Mesendoderm (in vitro differentiated cells): ENCODE data around the gene SRSF1.

Experiments
- DNase-seq: peaks from one replicate; pipeline ENCODE4 v3.0.0; 2013
- H2AK5ac ChIP-seq: 2 replicates; pipeline ENCODE4 v1.6.1; 2013; ENCODE audit warnings: low read length, inconsistent platforms
- H2BK120ac ChIP-seq: 2 replicates; pipeline ENCODE4 v1.6.1; 2013; ENCODE audit warnings: low read depth, mild to moderate bottlenecking, low read length, moderate library complexity, mixed read lengths
- H2BK15ac ChIP-seq: replicated peaks from 2 replicates; pipeline ENCODE4 v1.6.1; 2013; ENCODE audit warnings: low read depth, mild to moderate bottlenecking, moderate library complexity
- H2BK5ac ChIP-seq: 2 replicates; pipeline ENCODE4 v1.6.1; 2013; ENCODE audit warnings: low read length, inconsistent platforms
- H3K18ac ChIP-seq: 2 replicates; pipeline ENCODE4 v1.6.1; 2013; ENCODE audit warnings: mild to moderate bottlenecking, low read length, mixed read lengths
- H3K23ac ChIP-seq: one replicate; pipeline ENCODE4 v1.6.1; 2013; ENCODE audit warnings: low read length
- H3K27ac ChIP-seq: 2 replicates; pipeline ENCODE4 v1.5.1; 2013; ENCODE audit warnings: low read depth, mild to moderate bottlenecking, inconsistent platforms, low read length, moderate library complexity
- H3K27me3 ChIP-seq: 2 replicates; pipeline ENCODE4 v1.6.1; 2013; ENCODE audit warnings: low read length, control low read depth, mild to moderate bottlenecking, inconsistent platforms; ENCODE audit not compliant: insufficient read depth, poor library complexity
- H3K36me3 ChIP-seq: 2 replicates; pipeline ENCODE4 v1.6.1; 2013; ENCODE audit warnings: low read length, inconsistent platforms; ENCODE audit not compliant: control insufficient read depth, insufficient read depth
- H3K4ac ChIP-seq: one replicate; pipeline ENCODE4 v1.6.1; 2013; ENCODE audit warnings: low read depth, mild to moderate bottlenecking, low read length, moderate library complexity
- H3K4me1 ChIP-seq: 2 replicates; pipeline ENCODE4 v1.6.1; 2013; ENCODE audit warnings: low read depth, low read length, inconsistent platforms; ENCODE audit not compliant: control insufficient read depth
- H3K4me2 ChIP-seq: 2 replicates; pipeline ENCODE4 v1.6.1; 2013; ENCODE audit warnings: low read length
- H3K4me3 ChIP-seq: 2 replicates; pipeline ENCODE4 v1.5.1; 2013; ENCODE audit warnings: mild to moderate bottlenecking, low read length
- H3K56ac ChIP-seq: one replicate; pipeline ENCODE4 v1.6.1; 2013; ENCODE audit warnings: low read length
- H3K79me1 ChIP-seq: 2 replicates; pipeline ENCODE4 v1.6.1; 2013; ENCODE audit warnings: low read length, inconsistent platforms
- H3K79me2 ChIP-seq: 2 replicates; pipeline ENCODE4 v1.6.1; 2013; ENCODE audit warnings: mild to moderate bottlenecking, low read length; ENCODE audit not compliant: control insufficient read depth, insufficient read depth
- H3K9ac ChIP-seq: 2 replicates; pipeline ENCODE4 v1.6.1; 2013; ENCODE audit warnings: low read length, inconsistent platforms
- H4K5ac ChIP-seq: one replicate; pipeline ENCODE4 v1.6.1; 2013; ENCODE audit warnings: low read length
- H4K8ac ChIP-seq: one replicate; pipeline ENCODE4 v1.6.1; 2013; ENCODE audit warnings: low read depth, mild to moderate bottlenecking, control low read depth, low read length, moderate library complexity
- WGBS: extraction: QIAGEN DNeasy Blood & Tissue Kit; methylation state at CpG from one replicate; pipeline ENCODE4 v1.1.7; 2013; ENCODE audit warnings: low lambda C conversion rate, missing lambda C conversion rate; ENCODE audit not compliant: insufficient coverage; ENCODE audit errors: extremely low coverage; 5-methylcytosine and 5-hydroxymethylcytosine counted together

The SRSF1 gene

DNA sequence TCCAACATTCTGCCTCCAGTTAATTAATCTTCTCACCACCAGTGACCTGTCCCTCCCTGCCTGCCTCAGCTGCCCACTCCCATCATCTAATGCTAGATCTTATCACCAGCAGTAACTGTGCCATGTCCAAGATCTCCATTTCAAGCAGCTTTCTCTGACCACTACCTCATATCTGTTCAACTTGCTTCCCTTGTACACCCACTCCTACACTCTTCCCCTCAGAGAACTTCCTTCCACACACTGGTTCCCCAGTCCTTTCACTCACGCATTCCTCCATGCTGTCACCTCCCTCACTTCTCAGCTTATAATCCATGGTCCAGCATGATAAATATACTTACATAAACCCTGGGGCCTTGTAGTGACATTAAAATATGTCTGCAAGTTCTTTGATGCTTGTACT, 44.4 kb upstream of the SRSF1 start:
- Histone ChIP-seq H2BK5ac (no peak overlapping the region), H2BK120ac (no peak overlapping the region), H3K79me1 (no peaks in the 10 kb centered on the region), H3K27me3 (no peaks in the 10 kb centered on the region), H2AK5ac (no peak overlapping the region), H2BK15ac (no peak overlapping the region), H3K4me2 (no peak overlapping the region), H3K27ac (no peak overlapping the region), H3K18ac (no peak overlapping the region), H3K36me3 (no peaks in the 10 kb centered on the region), H3K4me3 (no peak overlapping the region), H3K79me2 (no peaks in the 10 kb centered on the region), H4K8ac (no peak overlapping the region), H3K23ac (no peak overlapping the region), H3K4me1 (peaks cover 4% of the 10 kb centered on the region), H3K4ac (no peak overlapping the region), H3K9ac (no peak overlapping the region), H3K56ac (no peak overlapping the region), H4K5ac (no peak overlapping the region)
- WGBS = no CpG with 5 or more reads among the region's 1 CpG
- no peak for DNase-seq

DNA sequence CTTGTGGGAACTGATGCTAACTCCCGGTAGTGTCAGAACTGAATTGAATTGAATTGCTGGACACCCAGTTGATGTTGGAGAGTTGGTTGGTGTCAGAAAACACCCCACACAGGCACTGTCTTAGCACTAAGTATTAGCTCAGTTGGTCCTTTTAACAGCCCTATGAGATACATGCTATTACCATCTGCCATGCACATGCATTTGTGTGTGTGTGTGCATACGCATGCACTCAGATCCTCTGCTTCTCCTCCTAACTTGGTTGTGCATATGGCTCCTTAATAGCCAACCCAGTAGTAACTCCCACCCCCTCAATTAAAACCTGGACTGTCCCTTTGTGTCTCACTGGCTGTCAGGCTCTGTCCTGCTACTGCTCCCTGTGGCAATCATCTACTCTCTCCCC, 43.9 kb upstream of the SRSF1 start:
- Histone ChIP-seq H3K4me1 (peaks cover 4% of the 10 kb centered on the region), H3K4me3 (no peak overlapping the region), H3K27me3 (no peaks in the 10 kb centered on the region), H3K27ac (no peak overlapping the region), H3K4me2 (no peak overlapping the region), H3K79me2 (no peaks in the 10 kb centered on the region), H2AK5ac (no peak overlapping the region), H2BK15ac (no peak overlapping the region), H2BK5ac (no peak overlapping the region), H2BK120ac (no peak overlapping the region), H4K8ac (no peak overlapping the region), H3K23ac (no peak overlapping the region), H4K5ac (no peak overlapping the region), H3K79me1 (no peaks in the 10 kb centered on the region), H3K56ac (no peak overlapping the region), H3K4ac (no peak overlapping the region), H3K9ac (no peak overlapping the region), H3K36me3 (no peaks in the 10 kb centered on the region), H3K18ac (no peak overlapping the region)
- DNase-seq = no peak
- WGBS = no CpG with 5 or more reads among the region's 2 CpGs

DNA sequence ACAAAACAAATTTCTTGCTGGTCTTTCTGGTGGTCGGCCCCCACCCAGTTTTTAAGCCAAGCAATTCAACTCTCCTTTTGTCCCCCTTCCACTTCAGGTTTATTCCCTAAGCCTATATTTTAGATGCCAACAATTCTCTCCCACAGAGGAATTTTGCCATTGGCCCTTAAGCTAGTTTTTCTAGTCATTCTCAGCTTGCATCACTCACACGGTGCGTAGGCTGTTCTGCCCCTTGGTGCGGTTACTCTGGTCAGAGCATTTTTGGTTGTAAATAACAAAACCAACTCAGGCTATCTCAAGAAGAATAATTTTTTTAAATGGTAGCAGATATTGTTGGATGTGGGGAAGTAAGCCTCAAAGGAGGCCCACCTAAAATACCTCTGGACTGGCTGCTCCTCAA, 42.5 kb upstream of the SRSF1 start:
- no peak overlapping the region for H2AK5ac ChIP-seq
- no peaks in the 10 kb centered on the region for H3K79me2 ChIP-seq
- no peaks in the 10 kb centered on the region for H3K79me1 ChIP-seq
- peaks cover 4% of the 10 kb centered on the region for H3K4me1 ChIP-seq
- no peak for DNase-seq
- no peak overlapping the region for H3K4me3 ChIP-seq
- no CpG with 5 or more reads among the region's 4 CpGs for WGBS
- H3K27me3 ChIP-seq = no peaks in the 10 kb centered on the region
- no peak overlapping the region for H4K5ac ChIP-seq
- no peak overlapping the region for H3K18ac ChIP-seq
- no peak overlapping the region for H3K9ac ChIP-seq
- H3K23ac ChIP-seq = no peak overlapping the region
- no peak overlapping the region for H2BK5ac ChIP-seq
- H2BK15ac ChIP-seq = no peak overlapping the region
- H3K56ac ChIP-seq = no peak overlapping the region
- H3K4me2 ChIP-seq = no peak overlapping the region
- H2BK120ac ChIP-seq = no peak overlapping the region
- H3K36me3 ChIP-seq = no peaks in the 10 kb centered on the region
- H4K8ac ChIP-seq = no peak overlapping the region
- H3K27ac ChIP-seq = no peak overlapping the region
- H3K4ac ChIP-seq = no peak overlapping the region

DNA sequence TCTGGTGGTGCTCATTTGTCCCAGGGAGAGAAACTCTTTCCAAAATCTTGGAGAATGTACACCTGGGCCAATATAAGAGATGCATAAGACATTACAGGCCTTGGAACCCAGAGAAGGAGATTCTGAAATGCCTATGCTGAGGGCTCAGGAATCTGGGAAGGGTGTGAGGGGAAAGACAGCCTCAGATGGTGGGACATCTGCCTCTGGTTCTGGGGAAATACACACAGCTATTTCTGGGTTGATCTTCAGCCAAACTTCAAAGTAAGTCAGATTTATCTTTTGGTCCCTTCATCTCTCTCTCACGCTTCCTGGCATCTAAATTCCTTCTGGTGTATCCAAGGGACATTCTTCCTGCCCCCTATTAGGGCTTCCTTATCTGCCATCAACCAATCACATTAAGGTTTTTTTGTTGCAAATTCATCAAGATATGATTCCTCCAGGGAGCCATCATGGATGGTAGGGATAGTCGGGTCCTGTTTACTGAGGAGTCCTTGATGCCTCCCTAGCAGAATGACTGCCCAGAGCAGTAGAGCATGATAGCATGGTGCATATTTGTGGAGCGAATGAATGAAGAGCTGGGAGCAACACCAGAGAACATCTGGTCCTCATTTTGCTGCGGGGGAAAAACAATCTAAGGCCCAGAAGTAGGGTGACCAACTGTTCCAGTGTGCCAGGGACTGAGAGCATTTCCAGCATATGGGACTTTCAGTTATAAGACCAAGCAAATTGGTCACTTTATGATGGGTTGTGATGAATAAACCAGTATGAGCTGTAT, 40.5 kb upstream of the SRSF1 start:
- no CpG with 5 or more reads among the region's 4 CpGs for WGBS
- Histone ChIP-seq H4K5ac (no peak overlapping the region), H2BK5ac (no peak overlapping the region), H3K4me1 (peaks cover 4% of the 10 kb centered on the region), H3K4ac (no peak overlapping the region), H3K27me3 (no peaks in the 10 kb centered on the region), H3K79me2 (no peaks in the 10 kb centered on the region), H3K18ac (no peak overlapping the region), H3K27ac (no peak overlapping the region), H3K9ac (no peak overlapping the region), H2AK5ac (no peak overlapping the region), H3K36me3 (no peaks in the 10 kb centered on the region), H3K23ac (no peak overlapping the region), H3K79me1 (no peaks in the 10 kb centered on the region), H3K56ac (no peak overlapping the region), H2BK15ac (no peak overlapping the region), H2BK120ac (no peak overlapping the region), H3K4me3 (no peak overlapping the region), H4K8ac (no peak overlapping the region), H3K4me2 (no peak overlapping the region)
- peak; percentile 46 for DNase-seq

DNA sequence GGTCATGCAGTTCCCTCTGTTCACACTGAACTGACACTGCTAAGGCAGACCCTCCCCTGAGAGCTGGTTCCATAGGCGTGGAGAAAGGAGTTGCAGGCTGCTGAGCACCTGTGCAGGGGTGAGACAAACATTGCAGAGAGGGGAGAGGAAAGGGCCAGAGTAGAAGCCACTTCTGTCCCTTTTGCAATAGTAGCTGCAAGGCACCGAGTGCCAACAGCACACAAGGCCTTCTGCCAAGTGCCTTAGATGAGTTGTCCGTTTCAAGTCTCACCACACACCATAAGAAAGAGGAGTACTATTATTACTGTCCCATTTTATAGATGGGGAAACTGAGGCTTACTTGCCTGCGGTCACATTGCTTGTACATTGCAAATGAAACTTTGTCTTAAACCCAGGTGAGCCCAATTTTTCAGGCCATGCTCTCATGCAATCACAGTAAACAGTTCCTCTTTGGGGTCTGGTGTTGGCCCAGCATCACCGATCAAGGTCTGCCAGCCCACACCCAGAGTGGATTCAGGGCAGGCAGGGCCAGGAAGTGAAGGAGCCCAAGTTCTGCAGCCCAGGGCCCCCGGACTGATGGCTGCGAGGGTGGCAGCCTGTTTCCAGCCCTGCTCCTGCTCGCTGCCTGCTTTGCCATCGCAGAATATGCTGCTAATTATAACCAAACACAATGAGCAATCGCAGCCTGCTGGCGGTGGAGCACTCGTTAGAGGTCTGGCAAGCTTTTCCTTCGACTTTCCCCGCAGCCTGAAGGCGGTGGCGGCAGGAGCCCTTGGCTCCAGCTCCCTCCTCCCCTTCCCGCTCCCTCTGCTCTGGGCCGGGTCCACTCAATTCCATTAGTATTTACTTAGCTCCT, 39.4 kb upstream of the SRSF1 start:
- Histone ChIP-seq H3K23ac (no peak overlapping the region), H3K9ac (no peak overlapping the region), H3K27ac (no peak overlapping the region), H3K4me3 (no peak overlapping the region), H4K5ac (no peak overlapping the region), H2BK15ac (no peak overlapping the region), H4K8ac (no peak overlapping the region), H3K4ac (no peak overlapping the region), H3K27me3 (no peaks in the 10 kb centered on the region), H3K56ac (peak overlapping the region; percentile 1), H3K79me1 (no peaks in the 10 kb centered on the region), H3K4me2 (no peak overlapping the region), H3K36me3 (no peaks in the 10 kb centered on the region), H2AK5ac (no peak overlapping the region), H2BK5ac (no peak overlapping the region), H2BK120ac (no peak overlapping the region), H3K79me2 (no peaks in the 10 kb centered on the region), H3K18ac (no peak overlapping the region), H3K4me1 (peaks cover 4% of the 10 kb centered on the region)
- DNase-seq = peak; percentile 45
- no CpG with 5 or more reads among the region's 18 CpGs for WGBS
